Mammary epithelial cell (primary cell): ENCODE results near the gene ARSG.

ENCODE experiments used
- CTCF ChIP-seq, 2 donors: IDR thresholded peaks in 1 of 2; conservative IDR thresholded peaks in 1 of 2; 2 replicates each; pipeline ENCODE4 v1.5.1; 2011 to 2012; ENCODE audit warnings: inconsistent platforms in 2 of 2, low read length in 2 of 2, mild to moderate bottlenecking in 2 of 2, control low read depth in 1 of 2, low read depth in 1 of 2; ENCODE audit not compliant: insufficient read depth in 1 of 2; ENCODE audit errors: extremely low read depth in 1 of 2
- EZH2 ChIP-seq: IDR thresholded peaks from 2 replicates; pipeline ENCODE4 v1.6.1; 2012; ENCODE audit warnings: low read length, inconsistent platforms, borderline replicate concordance

- TF ChIP-seq CTCF (conservative IDR thresholded peaks at IDR 0.05 in 1 of 2, IDR thresholded peaks at IDR 0.05 in 1 of 2; ENCODE audit: extremely low read depth in 1 of 2, insufficient read depth in 1 of 2, low read depth in 1 of 2, low read length in 2 of 2): no peak
- TF ChIP-seq EZH2: no peak
These were observed 29.1 kb downstream of the ARSG start for GRCh38 chr17:68320311-68320865.
